Forelimb muscle (tissue), 1 donor: ENCODE measurements around the gene TSPAN9. TPM values are rescaled to one million over a fixed set of nuclear protein-coding genes. Genes with fewer than 3 reads are reported as not detected.

Source experiments
- DNase-seq: peaks from one replicate; pipeline ENCODE4 v3.0.0-alpha.2; 2013; ENCODE audit warnings: low read depth
- polyA plus RNA-seq: library from polyadenylated mRNA; unstranded; fragments of 120-200 nt; gene quantifications from one replicate; pipeline ENCODE4 v1.2.1, GENCODE V29; 2013; ENCODE audit not compliant: insufficient read length

Gene TSPAN9
- polyA plus RNA-seq, 1 donor, result 112 TPM

GRCh38 chr12:3164454-3165077 is 87.4 kb downstream of the TSPAN9 start:
- no peak for DNase-seq

- no peak for DNase-seq
These were observed 88.2 kb downstream of the TSPAN9 start for GRCh38 chr12:3165078-3165980.

GRCh38 chr12:3167636-3168035 is 90.5 kb downstream of the TSPAN9 start:
- no peak for DNase-seq

GRCh38 chr12:3168223-3169221 is 91.3 kb downstream of the TSPAN9 start:
- no peak for DNase-seq

GRCh38 chr12:3170423-3171194 is 93.4 kb downstream of the TSPAN9 start:
- no peak for DNase-seq

GRCh38 chr12:3171195-3171591 is 94.0 kb downstream of the TSPAN9 start:
- no peak for DNase-seq

GRCh38 chr12:3172124-3173007 is 95.2 kb downstream of the TSPAN9 start:
- no peak for DNase-seq

- no peak for DNase-seq
These were observed 95.9 kb downstream of the TSPAN9 start for GRCh38 chr12:3173008-3173553.

- DNase-seq, result no peak
These were observed 96.7 kb downstream of the TSPAN9 start for GRCh38 chr12:3173912-3174311.

GRCh38 chr12:3175238-3175637 is 98.1 kb downstream of the TSPAN9 start:
- no peak for DNase-seq

GRCh38 chr12:3176754-3177153 is 99.6 kb downstream of the TSPAN9 start:
- DNase-seq, result no peak

- no peak for DNase-seq
These were observed 100.7 kb downstream of the TSPAN9 start for GRCh38 chr12:3177778-3178425.

GRCh38 chr12:3178671-3179313 is 101.6 kb downstream of the TSPAN9 start:
- no peak for DNase-seq

- no peak for DNase-seq
These were observed 102.6 kb downstream of the TSPAN9 start for GRCh38 chr12:3179731-3180130.

GRCh38 chr12:3182426-3182825 is 105.2 kb downstream of the TSPAN9 start:
- no peak for DNase-seq

GRCh38 chr12:3184485-3184884 is 107.3 kb downstream of the TSPAN9 start:
- no peak for DNase-seq

GRCh38 chr12:3185260-3185870 is 108.2 kb downstream of the TSPAN9 start:
- DNase-seq, result no peak

GRCh38 chr12:3186546-3187215 is 109.5 kb downstream of the TSPAN9 start:
- DNase-seq, result no peak
